ENCODE results near the gene PLOD3.

Gene PLOD3

DNA sequence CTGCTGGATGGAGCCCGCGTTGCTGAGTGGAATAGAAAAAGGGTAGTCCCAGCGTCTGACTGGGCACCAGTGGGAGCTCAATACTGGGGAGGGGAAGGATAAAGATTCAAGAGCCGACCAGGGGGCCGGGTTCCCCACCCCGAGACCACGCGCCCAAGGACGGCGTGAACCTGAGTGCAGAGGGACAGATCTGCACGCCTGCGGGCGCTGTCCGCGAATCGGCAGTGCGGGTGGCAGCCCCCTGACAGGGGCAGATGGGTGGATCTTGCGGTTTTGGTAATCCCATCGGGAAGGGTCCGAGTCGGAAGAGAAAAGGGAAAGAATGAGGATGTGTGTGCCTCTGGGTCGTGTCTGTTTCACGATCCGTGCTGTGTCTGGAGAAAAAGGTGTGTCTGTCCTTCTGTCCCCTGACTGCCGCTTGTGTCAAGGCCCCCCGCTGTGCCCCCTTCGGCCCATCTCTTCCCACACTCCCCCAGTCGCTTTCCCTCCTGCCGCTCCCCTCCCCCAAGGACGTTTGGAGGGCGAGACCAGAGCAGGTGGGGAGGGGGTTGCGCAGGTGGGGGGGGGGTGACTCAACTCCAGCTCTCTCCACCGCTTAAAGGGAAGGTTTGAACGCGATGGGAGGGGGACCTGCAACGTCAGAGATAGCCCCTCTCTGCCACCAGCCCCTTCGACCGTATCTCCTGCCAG, 51.3 kb downstream of the PLOD3 start:
- DNase-seq (ENCODE audit: low spot score), result no peak

DNA sequence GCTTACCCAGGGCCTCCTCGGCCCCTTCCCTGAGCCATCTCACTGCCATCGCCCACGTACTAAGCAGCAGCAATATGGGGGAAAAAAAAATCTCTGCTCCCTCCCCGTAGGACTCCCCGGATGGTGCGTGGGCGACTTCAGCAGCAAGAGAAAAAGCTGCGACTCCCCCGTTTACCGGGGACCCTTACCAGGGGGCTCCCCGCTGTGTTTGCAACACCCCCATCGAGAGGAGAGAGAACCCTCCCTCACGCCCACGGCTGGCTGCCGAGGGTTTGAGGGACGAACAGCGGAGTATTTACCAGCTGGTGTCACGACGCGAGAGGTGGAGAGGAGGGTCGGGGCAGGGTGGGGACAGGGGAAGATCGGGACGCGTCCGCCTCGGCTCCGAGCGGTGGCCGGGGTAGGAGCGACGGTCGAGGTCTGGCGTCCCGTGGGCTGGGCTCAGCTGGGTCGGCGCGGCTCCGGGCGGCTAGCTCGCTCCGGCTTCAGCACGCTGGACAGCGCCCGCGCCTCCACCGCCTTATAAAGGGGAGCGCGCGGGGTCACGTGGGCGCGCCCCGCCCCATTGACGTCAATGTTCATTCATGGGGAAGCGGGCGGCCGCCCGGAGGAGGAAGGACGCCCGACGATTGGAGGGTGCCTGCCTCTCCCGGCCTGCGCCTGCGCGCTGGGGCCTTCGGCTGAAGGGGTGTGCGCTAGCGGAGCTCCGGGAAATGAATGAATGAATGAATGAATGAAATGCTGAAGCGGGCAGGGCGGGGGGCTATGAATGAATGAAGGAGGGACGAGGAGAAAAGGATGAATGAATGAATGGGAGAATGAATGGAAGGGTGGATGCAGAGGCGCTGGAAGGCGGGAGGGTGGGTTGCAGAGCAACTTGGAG, 52.1 kb downstream of the PLOD3 start, which contains the start of gene VGF:
TSS of gene VGF (minus strand) at position 495 of the 883 bp plus-strand sequence. CDS start 726 bp downstream, outside the sequence.
- peak; percentile 91 for DNase-seq (ENCODE audit: low spot score)

DNA sequence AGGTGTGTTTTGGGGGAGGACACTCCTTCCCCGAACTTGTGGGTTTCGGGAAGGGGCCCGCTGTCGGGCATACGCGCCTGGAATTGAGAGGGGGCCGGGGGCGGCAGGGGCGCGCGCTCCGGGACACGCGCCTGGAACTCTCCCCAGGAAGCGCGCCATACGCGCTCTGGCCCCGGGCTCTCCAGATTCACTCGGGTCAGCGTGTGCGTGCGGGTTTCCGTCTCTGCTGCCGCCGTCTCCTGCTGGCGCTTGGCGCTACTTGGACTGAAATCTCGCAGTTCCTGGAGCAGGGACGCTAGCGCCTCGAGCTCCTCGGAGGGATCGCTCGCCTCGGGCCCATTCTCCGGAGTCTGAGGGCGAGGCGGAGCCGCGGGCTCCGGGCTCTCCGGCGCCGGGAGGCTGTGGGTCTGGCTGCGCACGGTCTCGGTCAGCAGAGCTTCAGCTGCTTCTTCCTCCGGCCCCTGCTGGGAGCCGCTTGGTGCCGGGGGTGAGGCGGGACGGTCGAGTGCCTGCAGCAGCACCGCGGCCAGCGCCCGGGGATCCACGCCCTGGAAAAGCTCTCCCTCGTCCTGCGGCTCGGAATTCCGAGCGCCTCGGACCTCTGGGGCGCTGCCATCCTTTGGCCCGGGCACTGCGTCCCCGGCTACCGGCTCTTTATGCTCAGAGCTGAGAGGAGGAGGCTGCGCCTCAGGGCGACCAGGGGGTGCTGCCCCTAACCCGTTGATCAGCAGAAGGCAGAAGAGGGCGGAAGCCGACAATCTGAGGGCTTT, 53.1 kb downstream of the PLOD3 start:
- no peak for DNase-seq (ENCODE audit: low spot score)

DNA sequence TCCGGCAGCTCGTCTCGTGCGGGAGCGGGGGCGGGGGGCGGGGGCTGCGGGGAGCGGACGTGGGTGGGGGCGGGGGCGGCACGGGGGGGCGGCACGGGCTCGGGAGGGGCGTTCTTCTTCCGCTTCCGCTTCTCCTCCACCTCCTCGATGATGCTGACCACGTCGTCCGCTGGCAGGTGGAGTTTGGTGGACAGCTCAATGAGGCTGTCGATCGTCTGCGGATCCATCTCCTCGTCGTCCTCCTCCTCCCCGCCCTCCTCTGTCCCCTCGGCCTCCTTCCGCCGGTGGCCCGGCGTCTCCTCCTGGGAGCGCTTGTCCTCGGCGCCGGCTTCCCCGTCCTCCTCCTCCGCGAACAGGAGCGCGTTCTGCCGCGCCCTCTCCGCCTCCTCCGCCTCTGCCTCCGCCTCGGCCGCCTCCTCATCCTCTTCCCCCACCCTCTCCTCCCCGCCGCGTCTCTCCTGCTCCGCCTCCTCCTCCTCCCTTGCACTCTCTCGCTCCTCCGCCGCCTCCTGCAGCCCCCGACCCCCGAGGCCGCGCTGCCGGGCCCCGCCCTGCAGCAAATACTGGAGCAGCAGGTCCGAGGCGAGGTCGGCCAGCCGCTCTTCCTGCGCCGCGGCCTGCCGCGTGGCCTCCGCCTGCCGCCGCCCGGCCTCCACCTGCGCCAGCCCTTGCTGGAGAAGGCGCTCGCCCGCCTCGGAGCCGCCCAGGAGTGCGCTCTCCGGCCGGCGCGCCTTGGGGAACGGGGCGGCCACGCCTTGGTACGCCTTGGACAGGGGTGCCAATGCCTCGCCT, 53.9 kb downstream of the PLOD3 start:
- no peak for DNase-seq (ENCODE audit: low spot score)

DNA sequence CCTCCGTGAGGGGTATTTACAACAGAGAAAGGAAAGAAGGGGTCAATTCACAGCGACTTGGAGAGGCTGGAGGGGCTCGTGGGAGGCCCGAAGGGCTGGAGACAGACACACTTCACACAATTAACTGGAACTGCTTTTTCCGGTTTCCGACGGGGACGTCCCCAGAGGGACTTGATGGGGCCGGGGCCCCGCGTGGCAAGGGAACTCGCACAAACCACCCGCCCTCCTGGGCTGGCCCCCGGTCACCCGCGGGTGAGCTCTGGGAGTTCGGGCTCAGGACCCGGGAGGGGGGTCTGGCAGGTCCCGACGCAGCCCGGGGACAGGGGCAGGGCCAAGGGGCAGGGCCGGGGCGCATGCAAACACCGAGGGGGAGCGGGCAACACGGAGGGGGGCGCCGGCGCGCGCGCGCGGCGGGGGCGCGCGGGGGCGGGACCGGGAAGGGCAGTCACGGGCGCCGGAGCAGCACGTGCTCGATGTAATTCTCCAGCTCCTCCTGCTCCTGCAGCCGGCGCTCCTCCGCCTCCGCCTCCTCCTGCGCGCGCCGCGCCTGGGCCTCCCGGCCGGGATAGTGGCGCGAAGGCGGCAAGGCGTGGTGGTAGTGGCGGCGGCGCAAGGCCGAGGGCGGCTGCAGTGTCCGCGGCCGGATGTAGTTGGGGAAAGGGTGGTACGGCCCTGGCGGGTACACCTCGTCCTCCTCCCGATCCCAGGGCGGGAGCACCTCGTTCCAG, 54.7 kb downstream of the PLOD3 start:
- DNase-seq (ENCODE audit: low spot score), result no peak

DNA sequence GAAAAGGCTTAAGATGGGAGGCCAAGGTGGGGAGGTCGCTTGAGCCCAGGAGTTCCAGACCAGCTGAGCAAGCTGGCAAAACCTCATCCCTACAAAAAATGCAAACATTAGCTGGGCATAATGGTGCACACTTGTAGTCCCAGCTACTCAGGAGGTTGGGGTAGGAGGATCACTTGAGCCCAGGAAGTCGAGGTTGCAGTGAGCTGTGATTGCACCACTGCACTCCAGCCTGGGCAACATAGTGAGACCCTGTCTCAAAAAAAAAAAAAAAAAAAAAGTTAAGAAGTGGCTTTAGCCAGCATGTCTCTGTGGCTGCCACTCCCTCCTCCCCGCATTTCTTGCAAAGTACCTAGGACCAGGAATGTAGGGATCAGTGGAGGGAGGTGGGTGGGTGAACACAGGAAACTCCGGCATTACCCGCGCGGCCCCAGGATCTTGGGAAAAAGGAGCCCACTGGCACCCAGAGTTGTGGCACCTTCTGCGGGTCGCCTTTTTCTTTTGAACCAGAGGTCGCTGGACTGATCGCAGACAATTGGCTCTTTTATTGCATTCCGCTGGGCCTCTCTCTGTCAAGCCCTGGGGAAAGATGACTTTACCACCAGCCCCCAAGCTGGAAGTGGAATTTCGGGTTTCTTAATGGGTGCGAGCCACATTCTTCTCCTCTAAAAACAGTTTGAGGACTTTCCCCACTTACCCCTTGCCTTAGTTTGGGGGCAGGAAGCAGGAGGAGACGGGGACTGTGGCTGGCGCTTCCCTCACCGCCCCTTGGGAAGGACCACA, 55.5 kb downstream of the PLOD3 start:
- no peak for DNase-seq (ENCODE audit: low spot score)

DNA sequence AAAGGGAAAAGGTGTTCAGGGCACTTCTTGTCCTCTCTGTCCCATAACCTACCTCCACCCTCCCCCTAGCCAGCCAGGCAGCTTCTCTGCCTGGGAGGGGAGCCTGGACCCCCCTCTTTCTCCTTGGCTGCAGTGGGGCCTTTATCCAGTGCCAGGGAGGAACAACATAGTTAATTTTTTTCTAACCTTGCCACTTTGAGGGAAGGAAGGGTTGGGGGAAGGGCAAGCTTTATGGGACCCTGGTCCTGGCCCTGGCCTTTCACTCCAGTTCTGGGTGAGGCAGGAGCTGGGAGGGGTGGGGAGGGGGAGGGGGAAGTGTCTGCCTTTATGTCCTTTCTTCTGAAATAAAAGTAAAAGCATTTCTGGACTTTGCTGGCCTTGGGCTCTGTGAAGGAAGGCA, 56.5 kb downstream of the PLOD3 start:
- DNase-seq (ENCODE audit: low spot score), result no peak

DNA sequence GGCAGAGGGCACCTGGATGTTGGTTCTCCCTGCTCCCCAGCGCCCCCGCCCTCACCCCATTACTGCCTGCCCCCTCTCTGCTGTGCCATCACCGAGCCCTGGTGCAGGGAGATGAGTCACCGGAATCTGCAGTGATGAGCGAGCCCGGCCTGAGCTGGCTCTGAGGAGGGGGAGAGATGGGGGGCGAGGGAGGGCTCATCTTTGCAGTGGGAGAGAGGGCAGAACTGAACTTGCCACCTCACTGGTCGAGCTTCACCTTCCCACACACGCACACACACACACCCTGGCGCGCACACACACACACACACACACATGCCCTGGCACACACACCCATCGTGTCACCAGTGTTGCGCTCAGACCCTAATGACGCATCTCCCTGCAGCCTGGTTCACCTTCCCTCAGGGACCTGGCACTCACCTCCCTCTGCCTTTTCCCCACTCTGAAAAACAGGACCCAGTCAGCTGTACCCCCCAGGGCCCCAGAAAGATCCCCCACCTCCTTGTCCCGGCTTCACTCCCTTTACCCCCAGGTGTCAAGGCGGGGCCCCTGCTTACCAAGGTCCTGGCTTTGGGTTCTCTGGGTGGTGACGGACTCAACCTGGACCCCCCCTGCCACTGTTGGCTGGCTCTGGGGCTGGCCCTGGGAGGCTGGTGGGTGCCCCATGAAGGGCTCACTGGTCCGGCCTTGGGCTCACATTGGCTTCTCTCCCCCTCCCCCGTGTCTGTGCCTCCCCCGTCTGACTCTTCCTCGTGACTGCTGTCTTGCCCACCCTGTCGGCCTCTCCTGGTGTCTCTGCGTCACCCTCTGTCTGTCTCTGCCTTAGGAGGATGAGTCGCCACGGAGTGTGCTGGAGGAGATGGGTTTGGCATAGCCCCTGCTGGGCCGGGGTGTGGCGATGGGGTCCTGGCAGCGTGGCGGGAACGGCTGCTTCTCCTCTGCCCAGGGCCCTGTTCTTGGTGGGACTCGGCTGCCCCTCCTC, 57.4 kb downstream of the PLOD3 start:
- DNase-seq (ENCODE audit: low spot score), result peak; percentile 48

DNA sequence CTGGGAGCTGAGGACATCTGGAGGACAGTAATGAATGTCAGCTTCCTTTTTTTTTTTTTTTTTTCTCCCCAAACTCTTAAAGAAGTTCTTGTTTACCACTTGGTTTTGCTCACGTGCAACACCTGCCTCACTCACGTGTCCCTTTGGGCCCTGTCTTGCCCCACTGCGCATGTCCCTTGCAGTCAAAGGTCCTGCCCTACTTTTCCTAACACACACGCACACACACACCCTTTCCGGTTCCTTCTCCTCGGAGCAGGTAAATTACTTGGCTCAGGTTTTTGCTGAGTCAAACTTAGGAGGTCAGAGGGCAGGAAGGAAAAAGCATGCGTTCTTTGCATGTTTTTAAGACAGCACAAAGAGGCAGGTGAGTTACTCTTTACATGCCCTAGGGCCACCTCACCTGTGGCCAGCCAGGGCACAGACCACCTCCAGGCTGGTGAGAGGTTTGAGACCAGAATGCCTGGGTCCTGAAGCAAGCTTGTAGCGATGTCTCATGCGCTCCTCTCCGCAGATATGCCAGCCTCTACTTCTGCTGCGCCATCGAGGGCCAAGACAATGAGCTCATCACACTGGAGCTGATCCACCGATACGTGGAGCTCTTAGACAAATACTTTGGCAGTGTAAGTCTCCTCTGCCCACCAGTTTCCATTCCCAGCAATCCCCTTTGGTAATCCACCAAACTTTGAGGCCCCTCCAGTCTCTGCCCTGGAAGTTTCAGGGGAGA, 60.4 kb downstream of the PLOD3 start:
- DNase-seq (ENCODE audit: low spot score), result no peak

DNA sequence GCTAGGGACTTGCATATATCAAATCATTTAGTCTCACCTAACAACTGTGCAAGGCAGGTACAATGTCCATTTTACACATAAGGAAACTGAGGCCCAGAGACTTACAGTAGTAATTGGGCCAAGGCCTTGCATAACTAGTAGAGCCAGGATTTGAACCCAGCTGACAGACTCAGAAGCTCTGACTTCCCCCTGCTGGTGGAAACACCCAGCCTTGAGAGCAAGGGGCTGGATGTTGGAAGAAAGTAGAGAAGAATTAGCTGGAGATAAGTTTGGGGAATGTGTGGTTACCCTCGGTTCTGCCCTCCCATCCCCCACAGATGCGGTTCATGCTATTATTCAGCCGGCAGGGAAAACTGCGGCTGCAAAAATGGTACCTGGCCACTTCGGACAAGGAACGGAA, 61.1 kb downstream of the PLOD3 start:
- DNase-seq (ENCODE audit: low spot score), result no peak
